NCI-H82 treated with DMSO at 0.1 percent for 48 hours (cell line): ENCODE measurements around the gene TLR6.

Experiments
- DNase-seq: peaks from one replicate; lab custom pipeline; 2025; ENCODE audit not compliant: unreplicated experiment; lab: John Stamatoyannopoulos, UW

The TLR6 gene

GRCh38 chr4:38868059-38868960 is 11.7 kb upstream of the TLR6 start:
- DNase-seq = no peak

GRCh38 chr4:38867478-38868058 is 11.0 kb upstream of the TLR6 start, which contains the start of gene FAM114A1:
Gene FAM114A1, plus strand, starts transcription at chr4:38867806. Its CDS starts 10,273 bp downstream, at chr4:38878079.
- DNase-seq = no peak

GRCh38 chr4:38866973-38867477 is 10.4 kb upstream of the TLR6 start:
- no peak for DNase-seq

GRCh38 chr4:38865445-38865844 is 8.8 kb upstream of the TLR6 start:
- DNase-seq = no peak

GRCh38 chr4:38861791-38862190 is 5.2 kb upstream of the TLR6 start:
- DNase-seq = no peak

- no peak for DNase-seq
These were observed 4.3 kb upstream of the TLR6 start for GRCh38 chr4:38860788-38861424.

GRCh38 chr4:38859501-38859900 is 2.9 kb upstream of the TLR6 start:
- DNase-seq = no peak

- DNase-seq = no peak
These were observed 1.4 kb upstream of the TLR6 start for GRCh38 chr4:38858097-38858420.

GRCh38 chr4:38857354-38858096 is 908 bp upstream of the TLR6 start:
- DNase-seq = no peak

GRCh38 chr4:38856046-38856445 is 571 bp downstream of the TLR6 start:
- no peak for DNase-seq

GRCh38 chr4:38855466-38855865 is 1.2 kb downstream of the TLR6 start:
- no peak for DNase-seq

GRCh38 chr4:38846015-38846414 is 10.6 kb downstream of the TLR6 start:
- DNase-seq = no peak

GRCh38 chr4:38842994-38843393 is 13.6 kb downstream of the TLR6 start:
- DNase-seq = no peak

- DNase-seq = no peak
These were observed 18.8 kb downstream of the TLR6 start for GRCh38 chr4:38837849-38838248.

GRCh38 chr4:38837334-38837733 is 19.3 kb downstream of the TLR6 start:
- DNase-seq = no peak

GRCh38 chr4:38834570-38834969 is 22.0 kb downstream of the TLR6 start:
- no peak for DNase-seq

- DNase-seq = no peak
These were observed 23.7 kb downstream of the TLR6 start for GRCh38 chr4:38832624-38833528.

GRCh38 chr4:38832206-38832605 is 24.4 kb downstream of the TLR6 start:
- DNase-seq = no peak

GRCh38 chr4:38831653-38832052 is 25.0 kb downstream of the TLR6 start:
- no peak for DNase-seq

GRCh38 chr4:38829237-38829636 is 27.4 kb downstream of the TLR6 start:
- no peak for DNase-seq
